SU-DHL-6 (cell line): ENCODE results near the gene FASLG.

Experiments
- CTCF ChIP-seq: fragments of 200-600 bp; sonication (generic); IDR thresholded peaks from one replicate; pipeline ENCODE4 v1.5.1; 2017; ENCODE audit warnings: antibody characterized with exemption, mild to moderate bottlenecking, low read length, moderate library complexity; ENCODE audit not compliant: insufficient read depth, poor library complexity, severe bottlenecking
- EZH2phosphoT487 ChIP-seq: fragments of 200-600 bp; sonication (generic), shearing (Covaris generic); conservative IDR thresholded peaks from 2 replicates; pipeline ENCODE4 v1.6.1; 2018; ENCODE audit warnings: mild to moderate bottlenecking, antibody characterized with exemption, low read length, moderate library complexity, mixed read lengths

DNA sequence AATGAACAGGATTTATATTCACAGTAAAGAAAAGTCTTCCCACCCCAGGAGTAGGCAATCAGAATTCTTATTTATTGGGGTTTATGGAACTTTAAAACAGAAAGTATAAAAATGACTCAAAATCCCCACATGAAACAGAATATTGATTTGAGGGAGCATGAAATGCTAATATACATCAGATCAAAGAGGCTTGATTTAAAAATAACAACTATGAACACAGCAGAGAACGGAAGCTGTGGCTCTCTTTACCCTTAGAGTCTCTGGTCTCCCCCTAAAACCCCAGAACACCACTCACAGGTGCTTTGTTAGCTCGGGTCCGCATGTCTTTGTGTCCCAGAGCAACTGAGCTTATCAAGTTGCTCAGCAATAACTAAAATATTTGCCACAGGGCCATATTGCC is 31.2 kb upstream of the FASLG start:
- TF ChIP-seq CTCF, result no peak
- TF ChIP-seq EZH2phosphoT487, result no peak
